AG09319 (cell line): ENCODE measurements around the gene TMEM81.

Experiments
- DNase-seq: peaks from one replicate; pipeline ENCODE4 v3.0.0-alpha.2; 2010; ENCODE audit warnings: low read depth; ENCODE audit errors: extremely low read depth
- CTCF ChIP-seq: IDR thresholded peaks from 2 replicates; pipeline ENCODE4 v1.5.1; 2011; ENCODE audit warnings: low read depth, mild to moderate bottlenecking, inconsistent platforms, low read length, moderate library complexity

TMEM81 gene

GRCh38 chr1:205046870-205047269, 37.4 kb downstream of the TMEM81 start:
- TF ChIP-seq CTCF, result no peak
- DNase-seq, result no peak

- no peak for DNase-seq
- TF ChIP-seq CTCF, result no peak
These were observed 39.1 kb downstream of the TMEM81 start for GRCh38 chr1:205045146-205045545.

- no peak for TF ChIP-seq CTCF
- no peak for DNase-seq
These were observed 39.5 kb downstream of the TMEM81 start for GRCh38 chr1:205044741-205045140.

- TF ChIP-seq CTCF, result no peak
- no peak for DNase-seq
These were observed 40.4 kb downstream of the TMEM81 start for GRCh38 chr1:205043866-205044265.

- TF ChIP-seq CTCF, result no peak
- DNase-seq, result no peak
These were observed 41.1 kb downstream of the TMEM81 start, which contains the start of gene CNTN2 for GRCh38 chr1:205042911-205043806. TSS of gene CNTN2 (plus strand) at chr1:205043212. CDS start at chr1:205053186, 9,974 bp downstream.

GRCh38 chr1:205041998-205042910, 42.0 kb downstream of the TMEM81 start:
- no peak for TF ChIP-seq CTCF
- DNase-seq, result no peak
